ENCODE measurements around the gene CDCA8. TPM values are rescaled to one million over a fixed set of nuclear protein-coding genes. Genes with fewer than 3 reads are reported as not detected.

Gene CDCA8
- total and polyA plus RNA-seq, 9 of the 15 experiments (the other 6 are each of a cell fraction or from before 2014, with no cell fraction given) = 26.4 to 148 (median 81.8) TPM

- Histone ChIP-seq H3K4me2 (ENCODE audit: insufficient read depth, low read length) (no peak overlapping the region), H3K9me1 (ENCODE audit: control insufficient read depth, insufficient read depth, low read length) (no peaks in the 10 kb centered on the region), H3K9me3 (replicated peaks; ENCODE audit: control insufficient read depth, insufficient read depth, low read depth, low read length) (no peaks in the 10 kb centered on the region), H3K4me3 (no peak overlapping the region), H2AFZ (ENCODE audit: low read depth, low read length) (no peak overlapping the region), H3K36me3 (ENCODE audit: control insufficient read depth, insufficient read depth, low read length) (no peaks in the 10 kb centered on the region), H3K4me1 (replicated peaks in 1 of 2; ENCODE audit: control insufficient read depth in 2 of 2, insufficient read depth in 2 of 2, low read length in 2 of 2) (peaks cover 0 to 12% of the 10 kb centered on the region in 2 experiments; a peak in 2 of 5 replicates), H3K9ac (ENCODE audit: insufficient read depth in 1 of 2, low read depth in 2 of 2, low read length in 2 of 2) (no peak overlapping the region), H3K27ac (ENCODE audit: extremely low read depth, low read depth, low read length) (no peak overlapping the region), H3K27me3 (ENCODE audit: control insufficient read depth in 2 of 2, insufficient read depth in 2 of 2, low read length in 2 of 2) (peaks cover 22 to 39% of the 10 kb centered on the region in 2 experiments), H3K79me2 (ENCODE audit: control insufficient read depth, insufficient read depth, low read length) (no peaks in the 10 kb centered on the region), H4K20me1 (replicated peaks; ENCODE audit: control insufficient read depth, insufficient read depth, low read length) (peaks cover 5% of the 10 kb centered on the region; the same call in 1 of the 2 replicates)
- BruUV-seq (replicated peaks) = no TSS peak
- intact Hi-C loops (cut with micrococcal nuclease) = no loop called here
- ATAC-seq (no peak), FAIRE-seq (no peak), DNase-seq (ENCODE audit: extremely low read depth in 1 of 4, low spot score in 3 of 4) (no peak)
- in situ Hi-C loops (cut with MboI) = no loop called here
- no peak for TF ChIP-seq ZNF3 (CRISPR knock-in tag; IDR thresholded peaks at IDR 0.05)
- no peak for TF ChIP-seq TBL1XR1 (IDR thresholded peaks at IDR 0.05; ENCODE audit: low read length in 2 of 2)
- no peak for TF ChIP-seq MBD1 (CRISPR knock-in tag; IDR thresholded peaks at IDR 0.05)
- TF ChIP-seq EZH2 (IDR thresholded peaks at IDR 0.05; ENCODE audit: borderline replicate concordance, low read depth, low read length) = 0 out of 2 replicates have a peak, but pooled peaks have one; percentile 67
- TF ChIP-seq MGA (IDR thresholded peaks at IDR 0.05) = no peak
- no peak for TF ChIP-seq ELK1 (CRISPR knock-in tag; IDR thresholded peaks at IDR 0.05)
- WGBS (ENCODE audit: insufficient coverage, low coverage, missing lambda C conversion rate) = 16% methylated on average over 11 of the region's 11 CpGs
- CTCF ChIA-PET (ENCODE audit: low intra/inter-chr PET ratio) = no interaction called here
- POLR2A ChIA-PET = interaction anchor here (0.6 kb wide), 1 partner anchor 224 kb away, joined by 4 read pairs; no protein-coding TSS in a partner anchor
These were observed 59.9 kb downstream of the CDCA8 start for GRCh38 chr1:37752213-37752582.

Measured in K562 (cell line).